NCI-H510A treated with DMSO at 0.1 percent for 48 hours (cell line): ENCODE data around the gene NCOA5.

ENCODE experiments used
- DNase-seq: peaks from one replicate; lab custom pipeline; 2025; lab: John Stamatoyannopoulos, UW

NCOA5 gene

DNA sequence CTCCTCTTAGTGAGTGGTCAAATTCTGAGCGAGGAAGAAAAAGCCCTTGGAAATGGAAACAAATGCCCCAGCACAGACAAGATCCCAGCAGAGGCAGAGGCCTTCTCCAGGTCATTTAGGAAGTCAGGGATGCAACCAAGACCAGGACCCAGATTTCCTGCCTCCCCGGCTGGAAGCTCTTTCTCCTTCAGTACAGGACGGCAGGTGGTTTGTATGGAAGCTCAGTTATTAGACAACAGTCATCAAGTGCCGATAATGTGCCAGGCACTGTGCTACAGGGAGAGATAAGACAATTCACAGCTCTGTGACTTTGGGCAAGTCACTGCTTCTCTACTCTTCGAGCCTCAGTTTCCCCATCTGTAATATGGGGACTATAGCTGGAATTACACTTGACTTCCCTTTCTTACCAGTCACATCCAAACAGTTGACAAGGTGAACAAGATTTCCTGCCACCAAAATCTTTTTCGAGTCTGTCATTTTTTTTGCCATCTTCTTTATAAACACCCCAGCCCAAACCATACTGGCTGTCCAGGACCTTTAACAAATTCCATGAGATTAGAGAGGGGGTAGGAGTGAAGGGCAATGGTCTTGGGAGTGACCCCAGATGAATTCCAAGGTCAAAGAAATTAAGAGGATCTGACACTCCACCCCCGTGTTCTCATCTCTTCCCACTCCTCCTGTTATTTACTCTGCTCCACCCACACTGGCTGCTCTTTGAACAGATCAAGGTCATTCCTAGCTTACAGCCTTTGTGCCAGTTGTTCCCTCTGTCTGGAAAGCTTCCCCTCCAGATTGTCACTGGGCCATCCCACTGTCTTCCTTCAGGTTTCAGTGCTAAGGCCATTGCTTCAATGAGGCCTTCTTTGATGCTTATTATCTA, 75.0 kb downstream of the NCOA5 start:
- DNase-seq = no peak

DNA sequence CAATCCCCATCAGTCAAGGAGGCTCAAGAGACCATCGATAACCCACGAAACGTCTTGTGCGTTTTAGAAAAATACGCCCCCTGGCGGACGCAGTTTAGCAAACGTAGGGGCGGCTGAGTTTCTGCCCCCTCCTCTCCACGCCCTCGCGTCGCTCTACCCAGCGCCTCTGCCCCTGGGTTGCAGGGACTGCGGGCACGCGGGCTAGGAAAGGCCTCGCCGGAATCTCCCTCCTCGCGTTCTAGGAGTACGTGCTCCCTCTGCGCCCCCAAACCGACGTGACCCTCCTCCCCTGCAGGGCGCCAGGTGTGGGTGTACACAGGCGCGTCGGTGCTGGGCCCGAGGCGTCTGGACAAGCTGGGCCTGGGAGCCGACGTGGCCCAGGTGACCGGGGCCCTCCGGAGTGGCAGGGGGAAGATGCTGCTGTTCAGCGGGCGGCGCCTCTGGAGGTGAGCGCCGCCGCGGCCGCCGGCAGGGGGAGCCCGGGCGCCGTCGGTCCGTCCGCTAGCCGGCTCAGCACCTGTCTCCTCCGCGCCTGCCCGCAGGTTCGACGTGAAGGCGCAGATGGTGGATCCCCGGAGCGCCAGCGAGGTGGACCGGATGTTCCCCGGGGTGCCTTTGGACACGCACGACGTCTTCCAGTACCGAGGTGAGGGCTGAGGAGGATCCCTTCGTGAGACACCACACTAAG, 75.8 kb downstream of the NCOA5 start:
- DNase-seq = peak; percentile 90

DNA sequence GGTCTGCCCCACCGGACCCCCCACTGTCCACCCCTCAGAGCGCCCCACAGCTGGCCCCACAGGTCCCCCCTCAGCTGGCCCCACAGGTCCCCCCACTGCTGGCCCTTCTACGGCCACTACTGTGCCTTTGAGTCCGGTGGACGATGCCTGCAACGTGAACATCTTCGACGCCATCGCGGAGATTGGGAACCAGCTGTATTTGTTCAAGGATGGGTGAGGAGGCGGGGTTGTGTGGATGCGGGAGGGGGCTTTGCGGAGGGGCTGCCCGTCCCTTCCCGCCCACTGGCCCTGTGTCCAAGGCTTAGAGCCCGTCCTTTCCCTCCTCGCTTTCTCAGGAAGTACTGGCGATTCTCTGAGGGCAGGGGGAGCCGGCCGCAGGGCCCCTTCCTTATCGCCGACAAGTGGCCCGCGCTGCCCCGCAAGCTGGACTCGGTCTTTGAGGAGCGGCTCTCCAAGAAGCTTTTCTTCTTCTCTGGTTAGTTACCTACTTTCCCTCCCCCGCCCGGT, 76.4 kb downstream of the NCOA5 start:
- DNase-seq = no peak

- DNase-seq = no peak
These were observed 76.8 kb downstream of the NCOA5 start for GRCh38 chr20:46012921-46013320.

GRCh38 chr20:46011631-46012482, 77.9 kb downstream of the NCOA5 start:
- DNase-seq = no peak
